GM12801 (cell line): ENCODE results near the gene ADARB2.

Experiments
- CTCF ChIP-seq: IDR thresholded peaks from one replicate; pipeline ENCODE4 v1.5.1; 2011; ENCODE audit warnings: control low read depth; ENCODE audit not compliant: insufficient read length; ENCODE audit errors: extremely low read depth

Gene ADARB2

GRCh38 chr10:1553951-1554350 lies 183.4 kb downstream of the ADARB2 start:
- TF ChIP-seq CTCF: no peak

- no peak for TF ChIP-seq CTCF
These were observed 184.2 kb downstream of the ADARB2 start for GRCh38 chr10:1552881-1553670.

GRCh38 chr10:1552406-1552805 lies 184.9 kb downstream of the ADARB2 start:
- TF ChIP-seq CTCF: no peak

- TF ChIP-seq CTCF: no peak
These were observed 185.5 kb downstream of the ADARB2 start for GRCh38 chr10:1551636-1552338.

GRCh38 chr10:1550616-1551015 lies 186.7 kb downstream of the ADARB2 start:
- no peak for TF ChIP-seq CTCF

GRCh38 chr10:1550291-1550595 lies 187.1 kb downstream of the ADARB2 start:
- TF ChIP-seq CTCF: no peak

- TF ChIP-seq CTCF: no peak
These were observed 187.6 kb downstream of the ADARB2 start for GRCh38 chr10:1549591-1550290.
